SK-N-SH treated with all-trans-retinoic acid at 6 μM for 48 hours (cell line): ENCODE results near the gene GUK1.

Experiments used
- ATAC-seq: fragments of 200-7000 bp; cut with Tn5 transposase; 3 replicates; pipeline ENCODE4 v1.9.1; 2020; ENCODE audit warnings: mild to moderate bottlenecking, moderate library complexity
- ARNTL ChIP-seq: fragments of 450-650 bp; formaldehyde crosslinking; IDR thresholded peaks from 2 replicates; pipeline ENCODE4 v1.5.0; 2020; ENCODE audit warnings: low read depth, mild to moderate bottlenecking, moderate library complexity, borderline replicate concordance
- BACH2 ChIP-seq: fragments of 250-450 bp; sonication (Bioruptor Pico); IDR thresholded peaks from 2 replicates; pipeline ENCODE4 v1.9.0; 2021; ENCODE audit warnings: mild to moderate bottlenecking, borderline replicate concordance
- CSDC2 ChIP-seq: fragments of 250-450 bp; sonication (Bioruptor Pico); IDR thresholded peaks from 2 replicates; pipeline ENCODE4 v1.5.0; 2020; ENCODE audit warnings: mild to moderate bottlenecking, moderate library complexity
- GLIS3 ChIP-seq: fragments of 250-450 bp; sonication (Bioruptor Pico); IDR thresholded peaks from 2 replicates; pipeline ENCODE4 v1.5.0; 2020; ENCODE audit warnings: mild to moderate bottlenecking, moderate library complexity
- RARB ChIP-seq: fragments of 250-450 bp; sonication (Bioruptor Pico); IDR thresholded peaks from 2 replicates; pipeline ENCODE4 v1.8.0; 2021; ENCODE audit warnings: mild to moderate bottlenecking, moderate library complexity
- TOX ChIP-seq: fragments of 250-450 bp; sonication (Bioruptor Pico); IDR thresholded peaks from 2 replicates; pipeline ENCODE4 v1.8.0; 2021; ENCODE audit warnings: mild to moderate bottlenecking, moderate library complexity, borderline replicate concordance
- ZC3H10 ChIP-seq: fragments of 250-450 bp; sonication (Bioruptor Pico); IDR thresholded peaks from 2 replicates; pipeline ENCODE4 v1.5.1; 2021; ENCODE audit warnings: mild to moderate bottlenecking, moderate library complexity
- ZFP3 ChIP-seq: fragments of 250-450 bp; sonication (Bioruptor Pico); IDR thresholded peaks from 2 replicates; pipeline ENCODE4 v1.5.0; 2020; ENCODE audit warnings: mild to moderate bottlenecking, moderate library complexity
- ZFP30 ChIP-seq: fragments of 450-650 bp; formaldehyde crosslinking; IDR thresholded peaks from 2 replicates; pipeline ENCODE4 v1.5.0; 2022; ENCODE audit warnings: mild to moderate bottlenecking, moderate library complexity
- ZNF565 ChIP-seq: fragments of 450-650 bp; formaldehyde crosslinking; conservative IDR thresholded peaks from 2 replicates; pipeline ENCODE4 v1.5.0; 2020; ENCODE audit warnings: low read depth, mild to moderate bottlenecking, moderate library complexity
- ZNF70 ChIP-seq: fragments of 450-650 bp; formaldehyde crosslinking; IDR thresholded peaks from 2 replicates; pipeline ENCODE4 v1.5.0; 2020; ENCODE audit warnings: mild to moderate bottlenecking, moderate library complexity
- TF ChIP-seq, protein P1 (sequence below): fragments of 250-450 bp; sonication (Bioruptor Pico); IDR thresholded peaks from 2 replicates; pipeline ENCODE4 v1.5.1; 2021; ENCODE audit warnings: mild to moderate bottlenecking, moderate library complexity
- TF ChIP-seq, protein P2 (sequence below): fragments of 250-450 bp; sonication (Bioruptor Pico); IDR thresholded peaks from 2 replicates; pipeline ENCODE4 v1.8.0; 2020; ENCODE audit warnings: mild to moderate bottlenecking, moderate library complexity, borderline replicate concordance
- TF ChIP-seq, protein P3 (sequence below): fragments of 250-450 bp; sonication (Bioruptor Pico); IDR thresholded peaks from 2 replicates; pipeline ENCODE4 v1.5.1; 2020; ENCODE audit warnings: low read depth, mild to moderate bottlenecking, moderate library complexity
- TF ChIP-seq, protein P4 (sequence below): fragments of 250-450 bp; sonication (Bioruptor Pico); IDR thresholded peaks from 2 replicates; pipeline ENCODE4 v1.5.0; 2020; ENCODE audit warnings: mild to moderate bottlenecking, moderate library complexity

GUK1 gene

DNA sequence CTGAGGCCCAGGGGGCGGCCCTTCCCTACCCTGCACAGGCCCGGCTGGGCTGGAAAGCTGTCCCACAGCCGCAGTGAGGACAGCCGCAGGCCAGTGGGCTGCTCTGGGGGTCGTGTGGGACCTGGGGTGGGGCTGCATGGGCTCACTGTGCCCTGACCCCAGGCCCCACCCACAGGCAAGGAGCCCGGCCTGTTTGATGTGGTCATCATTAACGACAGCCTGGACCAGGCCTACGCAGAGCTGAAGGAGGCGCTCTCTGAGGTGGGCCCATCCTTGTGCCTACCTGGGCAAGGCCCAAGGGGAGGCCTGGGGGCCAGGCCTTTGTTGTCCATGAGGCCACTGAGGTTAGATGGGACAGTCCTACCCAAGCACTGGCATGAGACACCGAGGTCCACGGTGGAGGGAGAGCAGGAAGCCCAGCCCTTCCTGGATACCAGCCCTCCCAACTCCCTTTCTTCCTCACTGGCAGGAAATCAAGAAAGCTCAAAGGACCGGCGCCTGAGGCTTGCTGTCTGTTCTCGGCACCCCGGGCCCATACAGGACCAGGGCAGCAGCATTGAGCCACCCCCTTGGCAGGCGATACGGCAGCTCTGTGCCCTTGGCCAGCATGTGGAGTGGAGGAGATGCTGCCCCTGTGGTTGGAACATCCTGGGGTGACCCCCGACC is 8.2 kb downstream of the GUK1 start:
- TF ChIP-seq, protein P1, sequence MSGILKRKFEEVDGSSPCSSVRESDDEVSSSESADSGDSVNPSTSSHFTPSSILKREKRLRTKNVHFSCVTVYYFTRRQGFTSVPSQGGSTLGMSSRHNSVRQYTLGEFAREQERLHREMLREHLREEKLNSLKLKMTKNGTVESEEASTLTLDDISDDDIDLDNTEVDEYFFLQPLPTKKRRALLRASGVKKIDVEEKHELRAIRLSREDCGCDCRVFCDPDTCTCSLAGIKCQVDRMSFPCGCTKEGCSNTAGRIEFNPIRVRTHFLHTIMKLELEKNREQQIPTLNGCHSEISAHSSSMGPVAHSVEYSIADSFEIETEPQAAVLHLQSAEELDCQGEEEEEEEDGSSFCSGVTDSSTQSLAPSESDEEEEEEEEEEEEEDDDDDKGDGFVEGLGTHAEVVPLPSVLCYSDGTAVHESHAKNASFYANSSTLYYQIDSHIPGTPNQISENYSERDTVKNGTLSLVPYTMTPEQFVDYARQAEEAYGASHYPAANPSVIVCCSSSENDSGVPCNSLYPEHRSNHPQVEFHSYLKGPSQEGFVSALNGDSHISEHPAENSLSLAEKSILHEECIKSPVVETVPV (CRISPR knock-in tag), result no peak
- no peak for ATAC-seq

DNA sequence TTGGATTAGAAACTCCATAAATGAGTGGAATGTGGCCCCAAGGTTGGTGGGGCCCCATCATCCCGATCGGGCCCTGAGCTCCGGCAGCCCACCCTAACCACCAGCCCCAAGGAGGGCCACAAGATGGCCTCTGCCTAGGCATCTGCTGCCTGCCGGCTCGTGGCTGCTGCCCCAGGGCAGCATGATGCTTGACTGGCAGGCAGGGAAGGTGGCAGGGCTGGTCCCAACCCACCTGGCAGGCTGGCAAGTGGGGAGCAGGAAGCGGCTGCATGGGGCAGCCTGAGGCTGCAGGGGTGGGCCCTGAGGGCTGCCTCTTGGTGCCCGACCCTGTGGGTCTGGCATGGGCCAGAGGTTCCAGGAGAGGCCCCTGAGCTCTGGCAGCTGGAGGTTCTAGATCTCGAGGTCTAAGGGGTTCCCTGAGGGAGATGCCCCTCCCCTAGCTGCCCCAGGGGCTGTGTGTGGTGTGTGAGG is 8.9 kb downstream of the GUK1 start:
- no peak for ATAC-seq
- TF ChIP-seq ZFP30 (CRISPR knock-in tag), result no peak

DNA sequence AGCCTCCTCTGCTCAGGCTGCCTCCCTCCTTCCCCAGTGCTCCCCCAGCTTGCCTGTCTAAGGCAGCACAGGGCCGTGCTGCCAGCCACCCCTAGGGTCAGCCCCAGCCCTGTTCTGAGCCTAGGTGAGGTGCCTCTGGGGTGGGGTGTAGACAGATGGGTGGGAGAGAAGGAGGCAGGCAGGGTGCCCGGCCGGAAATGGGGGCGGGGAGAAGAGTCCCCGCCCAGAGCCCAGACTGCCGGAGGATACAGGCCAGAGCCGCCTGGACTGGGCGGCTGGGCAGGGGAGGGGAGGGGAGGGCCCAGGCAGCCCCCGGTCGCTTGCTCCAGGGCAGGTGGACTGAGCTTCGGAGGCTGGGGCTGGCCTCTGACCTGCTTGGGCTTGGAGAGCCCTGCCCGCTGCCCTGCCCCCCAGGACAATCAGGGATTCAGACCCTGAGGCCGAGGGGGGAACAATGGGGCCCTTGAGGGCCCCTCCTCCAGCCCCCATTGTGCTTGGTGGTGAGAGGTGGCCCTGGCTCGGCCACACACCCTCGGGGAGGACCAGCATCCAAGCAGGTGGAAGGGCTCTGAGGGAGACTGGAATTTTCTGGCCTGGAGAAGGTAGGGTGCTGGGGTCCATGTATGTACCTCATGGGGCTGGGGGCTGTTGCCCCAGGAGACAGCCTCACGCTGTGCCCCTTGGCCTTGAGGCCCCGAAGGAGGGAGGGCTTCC is 9.5 kb downstream of the GUK1 start, which contains the start of gene GJC2:
GJC2 (plus strand) TSS at position 525 of the 714 bp plus-strand sequence. CDS start 7,829 bp downstream, outside the sequence.
- ATAC-seq, result peak; percentile 5
- TF ChIP-seq CSDC2 (CRISPR knock-in tag) (no peak), BACH2 (no peak), ZC3H10 (CRISPR knock-in tag) (no peak), GLIS3 (CRISPR knock-in tag) (no peak), ARNTL (no peak), RARB (CRISPR knock-in tag) (no peak), ZFP30 (CRISPR knock-in tag) (no peak)
- TF ChIP-seq, protein P2, sequence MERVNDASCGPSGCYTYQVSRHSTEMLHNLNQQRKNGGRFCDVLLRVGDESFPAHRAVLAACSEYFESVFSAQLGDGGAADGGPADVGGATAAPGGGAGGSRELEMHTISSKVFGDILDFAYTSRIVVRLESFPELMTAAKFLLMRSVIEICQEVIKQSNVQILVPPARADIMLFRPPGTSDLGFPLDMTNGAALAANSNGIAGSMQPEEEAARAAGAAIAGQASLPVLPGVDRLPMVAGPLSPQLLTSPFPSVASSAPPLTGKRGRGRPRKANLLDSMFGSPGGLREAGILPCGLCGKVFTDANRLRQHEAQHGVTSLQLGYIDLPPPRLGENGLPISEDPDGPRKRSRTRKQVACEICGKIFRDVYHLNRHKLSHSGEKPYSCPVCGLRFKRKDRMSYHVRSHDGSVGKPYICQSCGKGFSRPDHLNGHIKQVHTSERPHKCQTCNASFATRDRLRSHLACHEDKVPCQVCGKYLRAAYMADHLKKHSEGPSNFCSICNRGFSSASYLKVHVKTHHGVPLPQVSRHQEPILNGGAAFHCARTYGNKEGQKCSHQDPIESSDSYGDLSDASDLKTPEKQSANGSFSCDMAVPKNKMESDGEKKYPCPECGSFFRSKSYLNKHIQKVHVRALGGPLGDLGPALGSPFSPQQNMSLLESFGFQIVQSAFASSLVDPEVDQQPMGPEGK (CRISPR knock-in tag), result no peak
- TF ChIP-seq, protein P1 (CRISPR knock-in tag), result no peak
- TF ChIP-seq, protein P3, sequence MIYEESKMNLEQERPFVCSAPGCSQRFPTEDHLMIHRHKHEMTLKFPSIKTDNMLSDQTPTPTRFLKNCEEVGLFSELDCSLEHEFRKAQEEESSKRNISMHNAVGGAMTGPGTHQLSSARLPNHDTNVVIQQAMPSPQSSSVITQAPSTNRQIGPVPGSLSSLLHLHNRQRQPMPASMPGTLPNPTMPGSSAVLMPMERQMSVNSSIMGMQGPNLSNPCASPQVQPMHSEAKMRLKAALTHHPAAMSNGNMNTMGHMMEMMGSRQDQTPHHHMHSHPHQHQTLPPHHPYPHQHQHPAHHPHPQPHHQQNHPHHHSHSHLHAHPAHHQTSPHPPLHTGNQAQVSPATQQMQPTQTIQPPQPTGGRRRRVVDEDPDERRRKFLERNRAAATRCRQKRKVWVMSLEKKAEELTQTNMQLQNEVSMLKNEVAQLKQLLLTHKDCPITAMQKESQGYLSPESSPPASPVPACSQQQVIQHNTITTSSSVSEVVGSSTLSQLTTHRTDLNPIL (CRISPR knock-in tag), result no peak
- TF ChIP-seq, protein P4, sequence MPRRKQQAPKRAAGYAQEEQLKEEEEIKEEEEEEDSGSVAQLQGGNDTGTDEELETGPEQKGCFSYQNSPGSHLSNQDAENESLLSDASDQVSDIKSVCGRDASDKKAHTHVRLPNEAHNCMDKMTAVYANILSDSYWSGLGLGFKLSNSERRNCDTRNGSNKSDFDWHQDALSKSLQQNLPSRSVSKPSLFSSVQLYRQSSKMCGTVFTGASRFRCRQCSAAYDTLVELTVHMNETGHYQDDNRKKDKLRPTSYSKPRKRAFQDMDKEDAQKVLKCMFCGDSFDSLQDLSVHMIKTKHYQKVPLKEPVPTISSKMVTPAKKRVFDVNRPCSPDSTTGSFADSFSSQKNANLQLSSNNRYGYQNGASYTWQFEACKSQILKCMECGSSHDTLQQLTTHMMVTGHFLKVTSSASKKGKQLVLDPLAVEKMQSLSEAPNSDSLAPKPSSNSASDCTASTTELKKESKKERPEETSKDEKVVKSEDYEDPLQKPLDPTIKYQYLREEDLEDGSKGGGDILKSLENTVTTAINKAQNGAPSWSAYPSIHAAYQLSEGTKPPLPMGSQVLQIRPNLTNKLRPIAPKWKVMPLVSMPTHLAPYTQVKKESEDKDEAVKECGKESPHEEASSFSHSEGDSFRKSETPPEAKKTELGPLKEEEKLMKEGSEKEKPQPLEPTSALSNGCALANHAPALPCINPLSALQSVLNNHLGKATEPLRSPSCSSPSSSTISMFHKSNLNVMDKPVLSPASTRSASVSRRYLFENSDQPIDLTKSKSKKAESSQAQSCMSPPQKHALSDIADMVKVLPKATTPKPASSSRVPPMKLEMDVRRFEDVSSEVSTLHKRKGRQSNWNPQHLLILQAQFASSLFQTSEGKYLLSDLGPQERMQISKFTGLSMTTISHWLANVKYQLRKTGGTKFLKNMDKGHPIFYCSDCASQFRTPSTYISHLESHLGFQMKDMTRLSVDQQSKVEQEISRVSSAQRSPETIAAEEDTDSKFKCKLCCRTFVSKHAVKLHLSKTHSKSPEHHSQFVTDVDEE, result no peak

DNA sequence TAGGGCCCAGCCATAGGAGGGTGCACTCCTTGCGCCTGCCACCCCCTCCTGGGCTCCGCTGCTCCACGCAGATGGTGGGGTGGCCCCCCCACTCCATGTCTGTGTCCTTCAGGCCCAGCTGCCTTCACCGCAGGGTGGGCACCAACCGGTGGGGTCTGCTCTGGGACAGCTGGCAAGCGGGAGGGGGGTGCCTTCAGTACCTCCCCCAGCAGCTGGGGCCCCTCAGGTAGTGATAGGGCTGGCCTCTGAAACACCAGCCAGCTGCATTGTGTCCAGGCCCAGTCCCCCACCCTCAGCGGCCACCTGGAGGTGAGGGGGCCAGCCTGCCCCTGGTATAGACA is 10.0 kb downstream of the GUK1 start:
- ATAC-seq, result peak; percentile 5
- TF ChIP-seq ZFP30 (CRISPR knock-in tag) (no peak), TOX (CRISPR knock-in tag) (no peak), ARNTL (no peak), ZNF70 (CRISPR knock-in tag) (no peak), ZNF565 (CRISPR knock-in tag) (no peak), BACH2 (no peak), ZC3H10 (CRISPR knock-in tag) (no peak), ZFP3 (no peak)
- TF ChIP-seq, protein P1 (CRISPR knock-in tag), result no peak
- TF ChIP-seq, protein P2 (CRISPR knock-in tag), result no peak
